Parathyroid adenoma (tissue), 2 donors: ENCODE measurements around the gene DOCK3.

ENCODE experiments used
- H2AFZ ChIP-seq: fragments of 300-600 bp; sonication (generic); one replicate; pipeline ENCODE4 v1.7.0; 2017; ENCODE audit warnings: antibody characterized with exemption, mild to moderate bottlenecking
- H3K27ac ChIP-seq: fragments of 300-600 bp; sonication (generic); one replicate; pipeline ENCODE4 v1.7.0; 2017
- H3K27me3 ChIP-seq: fragments of 300-600 bp; sonication (generic); one replicate; pipeline ENCODE4 v1.7.0; 2017; ENCODE audit warnings: low read length; ENCODE audit not compliant: control insufficient read depth, insufficient read depth
- H3K36me3 ChIP-seq: fragments of 300-600 bp; sonication (generic); one replicate; pipeline ENCODE4 v1.7.0; 2017; ENCODE audit warnings: low read length; ENCODE audit not compliant: control insufficient read depth, insufficient read depth
- H3K4me1 ChIP-seq: fragments of 300-600 bp; sonication (generic); one replicate; pipeline ENCODE4 v1.7.0; 2017; ENCODE audit warnings: control low read depth
- H3K4me2 ChIP-seq: fragments of 300-600 bp; sonication (generic); one replicate; pipeline ENCODE4 v1.7.0; 2017; ENCODE audit warnings: low read length
- H3K4me3 ChIP-seq: fragments of 300-600 bp; sonication (generic); one replicate; pipeline ENCODE4 v1.7.0; 2017; ENCODE audit warnings: low read depth, low read length
- H3K79me2 ChIP-seq: fragments of 300-600 bp; sonication (generic); one replicate; pipeline ENCODE4 v1.7.0; 2017; ENCODE audit warnings: control low read depth
- H3K9ac ChIP-seq: fragments of 300-600 bp; sonication (generic); one replicate; pipeline ENCODE4 v1.7.0; 2017; ENCODE audit warnings: mild to moderate bottlenecking
- H3K9me3 ChIP-seq: fragments of 300-600 bp; sonication (generic); one replicate; pipeline ENCODE4 v1.7.0; 2017; ENCODE audit warnings: low read length; ENCODE audit not compliant: control insufficient read depth
- CTCF ChIP-seq: fragments of 300-600 bp; sonication (generic); IDR thresholded peaks from one replicate; pipeline ENCODE4 v1.7.0; 2017; ENCODE audit warnings: antibody characterized with exemption, mild to moderate bottlenecking
- donor health status: primary hyperparathyroidism.

DOCK3 gene

GRCh38 chr3:50632450-50632849, 42.3 kb upstream of the DOCK3 start:
- peaks cover 14% of the 10 kb centered on the region for H3K4me1 ChIP-seq

GRCh38 chr3:50633230-50633790, 41.4 kb upstream of the DOCK3 start:
- peaks cover 17% of the 10 kb centered on the region for H3K4me1 ChIP-seq
- H3K27me3 ChIP-seq: no peaks in the 10 kb centered on the region
- H2AFZ ChIP-seq: no peak overlapping the region
- H3K9me3 ChIP-seq: no peaks in the 10 kb centered on the region
- no peak overlapping the region for H3K4me3 ChIP-seq
- peaks cover 28% of the 10 kb centered on the region for H3K79me2 ChIP-seq
- no peak for TF ChIP-seq CTCF
- H3K9ac ChIP-seq: no peak overlapping the region
- H3K27ac ChIP-seq: no peak overlapping the region
- no peak overlapping the region for H3K4me2 ChIP-seq
- H3K36me3 ChIP-seq: no peaks in the 10 kb centered on the region

More at GRCh38 chr3:50632450-50632849, 42.3 kb upstream of the DOCK3 start:
- peak overlapping the region; percentile 22 for H3K4me2 ChIP-seq
- H3K27me3 ChIP-seq: no peaks in the 10 kb centered on the region
- no peak for TF ChIP-seq CTCF
- H3K36me3 ChIP-seq: no peaks in the 10 kb centered on the region
- H3K9ac ChIP-seq: no peak overlapping the region
- H3K4me3 ChIP-seq: no peak overlapping the region
- no peak overlapping the region for H3K27ac ChIP-seq
- peaks cover 32% of the 10 kb centered on the region for H3K79me2 ChIP-seq
- no peaks in the 10 kb centered on the region for H3K9me3 ChIP-seq
- H2AFZ ChIP-seq: no peak overlapping the region

GRCh38 chr3:50635066-50635465, 39.7 kb upstream of the DOCK3 start:
- Histone ChIP-seq H3K9me3 (no peaks in the 10 kb centered on the region), H3K9ac (no peak overlapping the region), H3K4me2 (no peak overlapping the region), H3K4me1 (peaks cover 25% of the 10 kb centered on the region), H3K4me3 (no peak overlapping the region), H3K27me3 (no peaks in the 10 kb centered on the region), H3K27ac (no peak overlapping the region), H3K79me2 (peaks cover 13% of the 10 kb centered on the region), H3K36me3 (no peaks in the 10 kb centered on the region), H2AFZ (no peak overlapping the region)
- no peak for TF ChIP-seq CTCF

- Histone ChIP-seq H2AFZ (no peak overlapping the region), H3K4me1 (peaks cover 14% of the 10 kb centered on the region), H3K27ac (no peak overlapping the region), H3K4me3 (no peak overlapping the region), H3K4me2 (no peak overlapping the region), H3K36me3 (no peaks in the 10 kb centered on the region), H3K79me2 (peaks cover 4% of the 10 kb centered on the region), H3K9ac (no peak overlapping the region), H3K9me3 (no peaks in the 10 kb centered on the region), H3K27me3 (no peaks in the 10 kb centered on the region)
- TF ChIP-seq CTCF: no peak
Observed at GRCh38 chr3:50637011-50637410, 37.7 kb upstream of the DOCK3 start.

- no peak overlapping the region for H3K4me3 ChIP-seq
- no peak overlapping the region for H3K27ac ChIP-seq
- TF ChIP-seq CTCF: no peak
- H3K4me1 ChIP-seq: peaks cover 11% of the 10 kb centered on the region
- no peak overlapping the region for H3K4me2 ChIP-seq
- H3K79me2 ChIP-seq: peaks cover 4% of the 10 kb centered on the region
- no peak overlapping the region for H3K9ac ChIP-seq
- no peaks in the 10 kb centered on the region for H3K9me3 ChIP-seq
- H2AFZ ChIP-seq: no peak overlapping the region
- no peaks in the 10 kb centered on the region for H3K27me3 ChIP-seq
- H3K36me3 ChIP-seq: no peaks in the 10 kb centered on the region
Observed at GRCh38 chr3:50637945-50638344, 36.8 kb upstream of the DOCK3 start.
